Mesenteric fat pad (tissue), 1 donor: Measurements from ENCODE around the gene SGF29. TPM values are rescaled to one million over a fixed set of nuclear protein-coding genes. Genes with fewer than 3 reads are reported as not detected.

Source experiments
- total RNA-seq: library from RNA; stranded (reverse); fragmentation: NEBNext Ultra II Directional; extraction: Animal tissue kit (Norgen Biotek cat#: 25700); gene quantifications from one replicate; pipeline ENCODE4 v1.2.1, GENCODE V29; 2021
- donor health status: DM: yes; HTN: yes; CAD: no.

Gene SGF29
- total RNA-seq, 1 donor from 2014 or later = 16.6 TPM

Other genes starting within 250 kb of the SGF29 start
- 4.7 TPM for gene NPIPB6, start 190.4 kb upstream of the SGF29 start, total RNA-seq
- gene EIF3CL, start 150.1 kb upstream of the SGF29 start, total RNA-seq = 88.7 TPM
- gene NPIPB7, start 81.6 kb upstream of the SGF29 start, total RNA-seq = not detected
- gene CLN3, start 61.8 kb upstream of the SGF29 start, total RNA-seq = 25.2 TPM
- 4.1 TPM for gene APOBR, start 59.3 kb upstream of the SGF29 start, total RNA-seq
- gene IL27, start 47.1 kb upstream of the SGF29 start, total RNA-seq = not detected
- gene NUPR1, start 14.9 kb upstream of the SGF29 start, total RNA-seq = 116 TPM
- gene SULT1A2, start 43.1 kb downstream of the SGF29 start, total RNA-seq = 2.5 TPM
- gene SULT1A1, start 56.1 kb downstream of the SGF29 start, total RNA-seq = 36.2 TPM
- 1.9 TPM for gene NPIPB8, start 84.1 kb downstream of the SGF29 start, total RNA-seq
- gene EIF3C, start 157.5 kb downstream of the SGF29 start, total RNA-seq = 494 TPM
- not detected for gene NPIPB9, start 197.9 kb downstream of the SGF29 start, total RNA-seq